GM12864 (cell line): ENCODE data around the gene GABARAPL1.
"Not testable (repeated sequence)": the region's sequence is repeated elsewhere in the genome, so short reads cannot be mapped to it uniquely, and the experiment has no call there.

Experiments used
- DNase-seq: peaks from one replicate; pipeline ENCODE4 v3.0.0-alpha.2; 2011; ENCODE audit warnings: low read depth
- H3K4me3 ChIP-seq: 2 replicates; pipeline ENCODE4 v1.5.1; 2011; ENCODE audit warnings: mild to moderate bottlenecking, low read depth, low read length, control low read depth
- CTCF ChIP-seq: IDR thresholded peaks from 2 replicates; pipeline ENCODE4 v1.5.1; 2011; ENCODE audit warnings: low read depth, mild to moderate bottlenecking, moderate library complexity, low read length, control low read depth, inconsistent platforms; ENCODE audit errors: missing control alignments

The GABARAPL1 gene

GRCh38 chr12:10213168-10214135 is 775 bp downstream of the GABARAPL1 start:
- TF ChIP-seq CTCF, result no peak
- H3K4me3 ChIP-seq, result peak overlapping the region; percentile 67
- DNase-seq, result peak; percentile 35

- no peak for TF ChIP-seq CTCF
- H3K4me3 ChIP-seq, result no peak overlapping the region
- no peak for DNase-seq
These were observed 1.6 kb downstream of the GABARAPL1 start for GRCh38 chr12:10214136-10214894.

- no peak for DNase-seq
- no peak overlapping the region for H3K4me3 ChIP-seq
- no peak for TF ChIP-seq CTCF
These were observed 2.2 kb downstream of the GABARAPL1 start for GRCh38 chr12:10214895-10215267.

- no peak for DNase-seq
- H3K4me3 ChIP-seq, result no peak overlapping the region
- no peak for TF ChIP-seq CTCF
These were observed 2.8 kb downstream of the GABARAPL1 start for GRCh38 chr12:10215436-10215835.

- not testable (repeated sequence) for H3K4me3 ChIP-seq, DNase-seq
These were observed 3.3 kb downstream of the GABARAPL1 start for GRCh38 chr12:10215946-10216345.

- TF ChIP-seq CTCF, result no peak
- H3K4me3 ChIP-seq, result no peak overlapping the region
- DNase-seq, result no peak
These were observed 5.3 kb downstream of the GABARAPL1 start for GRCh38 chr12:10218021-10218420.

- no peak for TF ChIP-seq CTCF
- DNase-seq, result no peak
- no peak overlapping the region for H3K4me3 ChIP-seq
These were observed 7.9 kb downstream of the GABARAPL1 start for GRCh38 chr12:10220398-10221077.
